GM18951 (cell line): ENCODE results near the gene SPATA31D3.
"Not testable (repeated sequence)": the region's sequence is repeated elsewhere in the genome, so short reads cannot be mapped to it uniquely, and the experiment has no call there.

Source experiments
- POLR2A ChIP-seq: IDR thresholded peaks from 4 replicates; pipeline ENCODE4 v1.6.1; 2011; ENCODE audit warnings: mild to moderate bottlenecking; ENCODE audit not compliant: insufficient read length, insufficient read depth; ENCODE audit errors: extremely low read depth
- in situ Hi-C: fragments of 300-500 bp; cut with MboI; formaldehyde crosslinking; loops from one replicate; pipeline ENCODE4 v1.12.0; 2022; ENCODE audit warnings: low sequenced_read_pairs, mixed read lengths, inconsistent platforms; ENCODE audit not compliant: unreplicated experiment

SPATA31D3 gene

DNA sequence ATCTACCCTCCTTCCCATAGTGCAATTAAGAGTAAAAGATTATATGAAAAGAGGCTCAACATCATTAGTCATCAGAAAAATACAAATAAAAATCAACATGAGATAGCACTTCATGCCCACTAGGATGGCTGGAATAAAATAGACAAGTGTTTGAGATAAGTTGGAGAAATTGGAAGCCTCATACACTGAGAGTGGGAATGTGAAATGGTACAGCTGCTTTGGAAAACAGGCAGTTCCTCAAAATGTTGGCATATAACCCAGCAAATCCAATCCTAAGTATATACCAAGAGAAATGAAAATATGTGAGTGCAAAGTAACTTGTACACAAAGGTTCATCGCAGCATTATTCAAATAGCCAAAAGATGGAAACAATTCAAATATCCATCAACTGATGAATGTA lies 9.8 kb downstream of the SPATA31D3 start:
- in situ Hi-C loops, result no loop called here

DNA sequence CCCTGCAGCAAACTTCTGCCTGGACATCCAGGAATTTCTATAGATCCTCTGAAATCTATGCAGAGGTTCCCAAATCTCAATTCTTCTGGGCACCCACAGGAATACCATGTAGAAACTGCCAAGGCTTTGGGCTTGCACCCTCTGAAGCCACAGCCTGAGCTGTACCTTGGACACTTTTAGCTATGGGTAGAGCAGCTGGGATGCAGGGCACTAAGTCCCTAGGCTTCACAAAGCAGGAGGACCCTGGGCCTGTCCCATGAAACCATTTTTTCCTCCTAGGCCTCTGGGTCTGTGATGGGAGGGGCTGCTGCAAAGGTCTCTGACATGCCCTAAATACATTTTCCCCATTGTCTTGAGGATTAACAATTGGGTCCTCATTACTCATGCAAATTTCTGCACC lies 12.3 kb downstream of the SPATA31D3 start:
- TF ChIP-seq POLR2A, result no peak
- in situ Hi-C loops, result no loop called here

More for the DNA sequence above, 9.8 kb downstream of the SPATA31D3 start:
- TF ChIP-seq POLR2A, result no peak

DNA sequence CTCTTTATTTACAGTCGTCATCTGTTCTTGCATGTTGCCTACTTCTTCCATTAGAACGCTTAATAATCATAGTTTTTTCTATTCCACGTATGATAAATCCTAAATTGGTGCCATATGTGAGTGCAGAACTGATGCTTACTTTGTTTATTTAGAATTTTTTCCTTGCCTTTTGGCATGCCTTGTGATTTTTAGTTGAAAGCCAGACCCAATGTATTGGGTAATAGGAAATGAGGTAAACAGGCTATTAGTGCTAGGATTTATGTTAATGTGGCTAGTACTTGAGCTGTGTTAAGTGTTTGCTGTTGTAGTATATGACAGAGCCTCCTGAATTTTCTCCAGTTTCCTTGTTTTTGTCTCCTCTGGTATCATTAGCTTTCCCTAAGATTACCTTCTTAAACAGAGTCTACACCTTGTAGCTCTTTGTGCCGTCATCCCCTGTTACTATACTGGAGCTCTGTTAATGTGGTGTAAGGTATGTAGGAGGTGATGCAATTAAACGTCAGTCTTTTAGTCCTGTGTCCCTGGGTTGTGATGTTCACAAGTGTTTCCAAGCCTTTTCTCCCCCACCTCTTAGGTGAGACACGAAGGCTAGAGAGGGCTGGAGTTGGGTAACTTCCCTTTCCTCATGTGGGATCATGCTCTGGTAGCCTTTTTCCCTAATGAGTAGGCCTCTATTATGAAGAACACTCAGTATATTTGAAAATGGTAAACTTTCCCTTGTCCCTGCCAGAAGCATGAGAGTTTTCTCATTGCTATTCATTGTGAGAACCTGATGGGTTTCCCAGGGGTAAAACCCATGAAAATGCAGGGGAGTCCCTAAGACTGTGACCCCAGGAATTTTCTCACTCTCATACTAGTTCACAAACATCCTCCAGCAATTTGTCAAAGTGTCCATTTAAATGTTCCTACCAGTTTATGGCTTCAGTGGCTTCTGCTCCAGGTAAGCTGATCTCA lies 21.2 kb downstream of the SPATA31D3 start:
- in situ Hi-C loops, result no loop called here
- no peak for TF ChIP-seq POLR2A

DNA sequence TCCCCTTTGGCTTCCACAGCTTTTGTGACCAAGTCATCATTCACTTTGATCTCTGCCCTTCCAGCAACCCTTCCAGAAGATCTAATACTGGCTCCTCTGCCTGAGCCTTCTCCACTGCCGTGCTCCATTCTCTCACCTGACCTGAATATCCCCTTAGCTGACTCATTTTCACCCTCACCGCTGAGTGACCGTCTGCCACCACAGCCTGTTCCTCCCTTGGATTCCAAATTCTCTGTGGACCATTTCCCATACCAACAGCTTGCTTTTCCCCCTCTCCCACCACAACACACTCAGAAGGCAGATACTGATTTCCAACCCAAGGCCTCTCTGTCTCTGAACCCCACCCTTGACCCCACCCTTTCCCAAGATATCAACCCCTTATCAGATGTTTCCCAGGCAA lies 24.7 kb downstream of the SPATA31D3 start:
- no peak for TF ChIP-seq POLR2A
- in situ Hi-C loops, result no loop called here

DNA sequence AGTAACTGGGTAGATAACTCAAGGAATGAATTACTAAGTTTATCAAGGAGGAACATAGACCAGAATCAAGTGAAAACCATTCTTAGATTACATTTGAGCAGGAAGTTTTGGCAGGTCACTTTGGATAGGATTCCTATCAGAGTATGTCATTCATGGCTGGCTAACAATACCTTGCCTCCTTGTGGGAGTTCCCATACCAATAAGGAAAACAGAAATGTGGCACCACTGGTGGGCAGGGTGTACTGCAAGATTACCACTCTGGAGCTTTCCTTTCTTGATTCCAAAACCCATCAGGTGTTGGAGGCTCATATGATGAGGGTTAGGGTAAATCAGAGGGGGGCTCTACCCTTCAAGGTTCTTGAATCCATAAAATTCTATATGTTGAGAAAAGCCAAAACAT lies 26.7 kb downstream of the SPATA31D3 start:
- no peak for TF ChIP-seq POLR2A
- in situ Hi-C loops, result no loop called here

DNA sequence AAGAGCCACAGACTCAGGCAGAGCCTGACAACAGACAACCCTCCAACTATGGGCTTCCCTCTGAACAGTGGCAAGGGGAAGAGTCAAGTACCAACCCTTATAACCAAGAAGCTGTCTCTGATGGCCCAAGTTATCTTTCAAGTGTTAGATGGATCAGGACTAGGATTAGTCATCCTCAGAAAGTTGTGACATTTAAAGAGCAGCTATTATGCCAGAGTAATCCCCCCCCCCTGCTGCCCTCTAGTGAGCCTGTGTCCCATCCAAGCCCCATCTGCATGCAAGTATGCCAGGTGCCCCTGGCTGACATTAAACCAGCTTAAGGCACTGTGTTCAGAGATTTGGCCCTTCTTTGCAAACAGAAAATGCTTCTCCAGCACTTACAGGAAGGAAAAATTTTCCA lies 28.4 kb downstream of the SPATA31D3 start:
- in situ Hi-C loops, result no loop called here
- TF ChIP-seq POLR2A, result no peak

- in situ Hi-C loops, result no loop called here
- no peak for TF ChIP-seq POLR2A
These were observed 31.5 kb downstream of the SPATA31D3 start for GRCh38 chr9:81974764-81975163.

- in situ Hi-C loops, result no loop called here
- no peak for TF ChIP-seq POLR2A
These were observed 33.1 kb downstream of the SPATA31D3 start for GRCh38 chr9:81976351-81976750.

DNA sequence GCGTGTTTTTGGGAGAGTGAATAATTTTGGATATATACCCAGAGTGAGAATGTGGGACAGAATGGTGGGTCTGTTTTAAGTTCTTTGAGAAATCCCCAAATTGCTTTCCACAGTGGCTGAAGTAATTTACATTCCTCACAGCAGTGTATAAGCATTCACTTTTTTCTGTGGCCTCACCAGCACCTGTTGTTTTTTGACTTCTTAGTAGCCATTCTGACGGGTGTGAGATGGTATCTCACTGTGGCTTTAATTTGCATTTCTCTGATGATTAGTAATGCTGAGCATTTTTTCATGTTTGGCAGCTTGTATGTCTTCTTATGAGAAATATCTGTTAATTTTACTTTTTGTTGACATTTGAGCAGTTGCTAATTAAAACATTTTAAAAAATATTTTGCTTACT lies 35.9 kb downstream of the SPATA31D3 start:
- no peak for TF ChIP-seq POLR2A
- in situ Hi-C loops, result no loop called here

- TF ChIP-seq POLR2A, result no peak
- in situ Hi-C loops, result no loop called here
These were observed 37.3 kb downstream of the SPATA31D3 start for GRCh38 chr9:81980568-81980967.

GRCh38 chr9:81981883-81982282 lies 38.6 kb downstream of the SPATA31D3 start:
- TF ChIP-seq POLR2A, result no peak
- in situ Hi-C loops, result no loop called here

GRCh38 chr9:81984928-81985327 lies 41.6 kb downstream of the SPATA31D3 start:
- in situ Hi-C loops, result no loop called here
- no peak for TF ChIP-seq POLR2A

DNA sequence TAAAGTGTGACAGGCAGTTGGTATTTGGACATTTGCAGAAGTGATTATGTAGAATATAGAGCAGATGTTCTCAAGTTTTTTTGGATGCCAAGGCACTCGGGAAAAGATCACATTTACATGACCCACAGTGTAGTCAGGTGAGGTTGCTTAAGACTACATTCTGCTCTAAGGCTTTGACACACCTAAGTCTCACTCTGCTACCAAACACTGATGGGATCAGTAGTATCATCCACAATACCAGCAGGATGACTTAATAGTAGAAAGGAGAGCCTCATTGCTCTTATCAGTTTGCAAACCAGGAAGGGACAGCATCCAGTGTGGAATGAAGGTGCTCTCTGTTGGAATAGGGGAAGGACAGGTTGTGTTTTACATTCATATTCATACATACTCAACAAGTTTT lies 42.8 kb downstream of the SPATA31D3 start:
- TF ChIP-seq POLR2A, result no peak
- in situ Hi-C loops, result no loop called here

DNA sequence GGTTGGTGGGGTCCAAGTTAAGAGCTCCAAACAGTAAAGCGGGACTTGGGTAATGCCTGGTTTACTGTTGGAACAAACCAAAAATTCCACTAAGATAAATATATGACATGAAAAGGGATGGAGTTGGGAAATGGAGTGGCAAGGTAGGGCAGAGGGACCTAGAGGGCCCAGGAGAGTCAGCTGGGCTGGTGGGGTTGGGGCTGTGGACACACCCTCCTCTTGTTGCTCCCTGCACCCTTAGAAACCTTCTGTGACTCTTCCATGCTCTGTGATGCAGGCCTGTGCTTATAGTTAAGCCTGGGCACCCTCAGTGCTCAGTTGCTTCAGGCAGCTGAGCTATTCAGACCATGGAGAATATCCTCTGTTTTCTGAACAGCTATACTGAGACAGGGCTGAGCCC lies 45.2 kb downstream of the SPATA31D3 start, which contains the start of gene SPATA31D1:
SPATA31D1 (plus strand) TSS at position 301 of the 400 bp plus-strand sequence; CDS start at position 348, 47 bp downstream.
- in situ Hi-C loops, result not testable (repeated sequence)
